Fibroblast of skin of right quadriceps (primary cell): ENCODE data around the gene CERS1.

ENCODE experiments used
- DNase-seq: peaks from one replicate; pipeline ENCODE4 v3.0.0-alpha.2; 2013

Gene CERS1

DNA sequence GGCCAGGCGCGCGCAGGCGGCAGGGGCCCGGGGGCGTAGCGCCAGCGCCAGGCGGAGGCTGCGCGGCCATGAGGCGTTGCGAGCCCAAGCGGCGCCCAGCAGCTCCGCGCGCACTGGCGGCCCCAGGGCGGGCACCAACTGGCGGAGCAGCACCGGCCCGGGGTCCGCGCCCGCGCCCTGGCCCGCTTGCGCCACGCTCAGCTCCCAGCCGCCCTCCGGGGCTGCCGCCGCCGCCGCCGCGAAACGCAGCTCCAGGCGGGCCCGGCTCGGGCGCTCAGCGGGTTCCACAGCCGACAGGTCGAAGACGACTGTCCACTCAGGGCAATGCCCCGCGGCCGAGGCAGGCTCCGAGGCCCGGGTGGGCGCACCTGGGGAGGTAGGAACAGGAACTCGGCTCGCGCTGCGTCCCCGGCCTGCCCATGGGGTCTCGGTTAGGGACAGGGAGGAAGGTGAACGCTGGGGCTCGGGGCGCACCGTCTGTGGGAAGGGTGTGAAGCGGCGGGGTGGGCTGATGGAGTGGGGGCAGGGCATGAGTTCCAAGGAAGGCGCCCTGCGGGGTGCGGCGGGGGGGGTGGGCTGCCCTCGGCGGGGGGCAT, 26.8 kb downstream of the CERS1 start:
- no peak for DNase-seq

DNA sequence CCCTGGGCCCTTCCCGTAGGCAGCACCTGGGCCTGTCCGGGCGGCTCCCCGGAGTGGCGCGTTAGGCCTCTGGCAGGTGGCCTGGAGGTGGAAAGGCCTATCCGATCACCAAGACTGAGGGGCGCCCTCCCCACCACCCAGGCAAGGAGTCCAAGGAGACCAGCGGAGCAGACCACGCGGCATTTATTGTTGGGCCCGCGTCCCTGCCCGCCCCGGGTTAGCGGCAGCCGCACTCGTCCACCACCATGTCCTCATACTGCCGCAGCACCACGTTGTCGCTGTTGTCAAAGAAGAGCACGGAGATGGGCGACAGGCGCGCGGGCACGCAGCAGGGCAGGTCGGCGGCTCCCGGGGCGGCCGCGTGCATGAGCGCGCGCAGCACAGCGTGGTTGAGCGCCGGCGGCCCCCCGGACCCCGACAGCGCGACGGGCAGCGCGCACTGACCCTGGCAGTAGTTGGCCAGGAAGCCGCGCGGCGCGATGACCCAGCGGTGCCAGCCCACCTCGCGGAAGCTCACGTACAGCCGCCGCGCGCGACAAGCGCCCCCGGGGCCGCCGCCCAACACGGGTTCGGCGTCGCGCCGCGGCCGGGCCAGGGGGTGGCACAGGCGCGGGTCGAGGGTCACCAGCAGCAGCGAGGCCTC, 27.5 kb downstream of the CERS1 start:
- no peak for DNase-seq

DNA sequence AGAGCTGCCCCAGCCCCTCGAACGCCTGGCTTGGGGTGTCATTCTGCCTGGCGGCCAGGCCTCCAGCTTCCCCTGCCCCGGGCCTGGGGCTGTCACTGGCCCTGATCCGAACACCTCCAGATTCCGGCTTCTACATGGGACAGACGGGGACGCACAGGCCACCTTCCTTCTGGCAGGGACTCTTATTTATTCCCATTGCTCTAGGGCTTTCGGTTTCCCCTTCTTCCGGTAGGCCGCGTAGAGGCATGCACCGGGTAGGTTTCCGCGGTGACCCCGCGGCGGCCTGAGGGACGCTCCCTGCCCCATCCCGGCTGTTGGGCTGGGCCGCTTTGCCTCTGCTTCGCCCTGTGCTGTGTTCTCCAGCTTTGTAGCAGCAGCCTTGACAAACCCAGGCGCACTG, 28.2 kb downstream of the CERS1 start:
- DNase-seq = no peak

DNA sequence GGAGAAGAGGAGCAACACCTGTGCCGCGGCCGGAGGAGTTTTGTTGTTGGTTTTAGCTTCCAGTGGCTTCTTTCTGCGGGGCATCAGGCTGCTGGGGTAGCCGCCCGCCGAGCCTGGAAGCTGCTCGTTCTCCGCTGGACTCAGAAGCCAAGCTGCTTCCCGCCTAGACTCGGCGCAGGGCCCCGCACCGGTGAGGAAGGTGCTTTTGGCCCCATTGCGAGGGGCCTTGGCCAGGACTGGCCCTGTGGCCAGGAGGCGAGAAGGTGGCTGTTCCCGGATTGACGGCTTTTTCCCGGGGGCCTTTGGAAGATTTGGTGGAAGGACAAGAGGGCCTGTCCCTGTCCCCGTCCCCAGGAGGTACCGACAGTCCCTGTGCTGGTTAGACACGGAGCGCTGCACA, 28.8 kb downstream of the CERS1 start:
- no peak for DNase-seq

DNA sequence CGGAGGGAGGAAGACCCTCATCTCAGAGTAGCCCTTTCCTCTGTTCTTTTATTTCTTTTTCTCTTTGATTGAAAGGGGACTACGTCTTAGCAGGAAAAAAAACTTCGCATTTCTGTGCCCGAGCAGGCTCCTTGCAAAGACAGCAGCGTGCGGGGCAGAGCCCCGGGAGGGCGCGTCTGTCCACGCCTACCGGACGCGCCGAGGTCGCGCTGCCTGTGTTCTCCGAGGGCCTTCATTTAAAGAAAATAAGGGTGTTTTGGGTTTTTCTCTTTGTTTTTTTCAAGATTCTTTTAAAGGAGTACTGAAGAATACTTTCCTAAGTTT, 29.2 kb downstream of the CERS1 start:
- DNase-seq = no peak

DNA sequence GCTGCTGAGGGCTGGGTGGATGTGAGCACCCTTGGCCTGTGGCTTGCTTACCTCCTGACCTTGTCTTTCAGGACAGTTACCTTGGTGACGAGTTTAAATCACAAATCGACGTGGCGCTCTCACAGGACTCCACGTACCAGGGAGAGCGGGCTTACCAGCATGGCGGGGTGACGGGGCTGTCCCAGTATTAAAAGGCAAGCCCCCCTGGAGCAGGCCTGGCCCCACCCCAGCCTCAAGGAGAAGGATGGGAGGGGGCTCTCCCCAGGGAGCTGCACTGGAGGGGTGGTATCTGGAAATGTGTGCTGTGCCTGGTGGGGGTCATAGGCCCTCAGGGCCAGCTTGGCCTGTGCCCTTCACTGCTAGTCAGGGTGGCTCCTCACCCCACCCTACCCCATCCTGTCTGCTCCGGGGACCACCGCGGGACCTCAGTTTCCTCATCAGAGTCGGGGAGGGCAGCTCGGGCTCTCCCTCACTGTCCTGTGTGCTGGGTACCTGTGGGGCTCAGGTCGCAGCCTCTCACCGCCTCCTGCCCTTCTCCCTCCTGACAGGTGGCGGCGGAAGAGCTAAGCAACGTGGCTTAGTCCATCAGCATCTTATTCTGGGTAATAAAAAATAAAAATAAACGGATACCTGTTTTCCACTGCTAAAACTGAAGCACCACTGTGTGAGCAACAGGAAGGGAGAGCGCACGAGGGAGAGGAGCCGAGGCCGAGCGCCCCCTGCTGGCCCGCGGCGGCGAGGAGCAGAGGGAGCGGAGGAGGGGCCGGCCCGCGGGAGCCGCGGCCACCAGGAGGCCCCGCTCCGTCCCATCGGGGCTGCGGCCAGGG, 29.8 kb downstream of the CERS1 start:
- peak; percentile 45 for DNase-seq

DNA sequence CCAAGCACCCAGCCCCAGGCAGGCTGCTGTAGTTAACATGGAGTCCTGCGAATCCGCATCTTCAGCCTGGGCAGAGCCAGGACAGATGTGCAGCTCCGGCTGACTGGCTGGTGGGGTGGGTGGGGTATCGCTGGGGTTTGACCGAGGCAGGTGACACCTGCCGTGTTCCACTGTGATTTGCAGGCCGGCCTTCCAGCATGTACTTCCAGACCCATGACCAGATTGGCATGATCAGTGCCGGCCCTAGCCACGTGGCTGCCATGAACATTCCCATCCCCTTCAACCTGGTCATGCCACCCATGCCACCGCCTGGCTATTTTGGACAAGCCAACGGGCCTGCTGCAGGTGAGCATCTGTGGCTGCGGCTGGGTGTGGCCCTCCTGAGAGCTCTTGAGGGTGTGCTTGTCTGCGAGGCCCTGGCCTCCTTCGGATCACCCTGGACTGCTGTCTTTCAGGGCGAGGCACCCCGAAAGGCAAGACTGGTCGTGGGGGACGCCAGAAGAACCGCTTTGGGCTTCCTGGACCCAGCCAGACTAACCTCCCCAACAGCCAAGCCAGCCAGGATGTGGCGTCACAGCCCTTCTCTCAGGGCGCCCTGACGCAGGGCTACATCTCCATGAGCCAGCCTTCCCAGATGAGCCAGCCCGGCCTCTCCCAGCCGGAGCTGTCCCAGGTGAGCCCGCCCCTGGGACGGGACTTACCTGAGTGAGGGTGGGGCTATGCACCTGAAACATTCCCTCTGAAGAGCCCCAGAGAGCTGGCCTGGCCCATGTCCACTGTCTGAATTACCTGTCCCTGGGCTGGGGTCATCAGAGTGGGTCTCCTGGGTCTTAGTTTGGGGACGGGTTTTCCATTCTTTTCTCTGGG, 30.6 kb downstream of the CERS1 start:
- DNase-seq = no peak

DNA sequence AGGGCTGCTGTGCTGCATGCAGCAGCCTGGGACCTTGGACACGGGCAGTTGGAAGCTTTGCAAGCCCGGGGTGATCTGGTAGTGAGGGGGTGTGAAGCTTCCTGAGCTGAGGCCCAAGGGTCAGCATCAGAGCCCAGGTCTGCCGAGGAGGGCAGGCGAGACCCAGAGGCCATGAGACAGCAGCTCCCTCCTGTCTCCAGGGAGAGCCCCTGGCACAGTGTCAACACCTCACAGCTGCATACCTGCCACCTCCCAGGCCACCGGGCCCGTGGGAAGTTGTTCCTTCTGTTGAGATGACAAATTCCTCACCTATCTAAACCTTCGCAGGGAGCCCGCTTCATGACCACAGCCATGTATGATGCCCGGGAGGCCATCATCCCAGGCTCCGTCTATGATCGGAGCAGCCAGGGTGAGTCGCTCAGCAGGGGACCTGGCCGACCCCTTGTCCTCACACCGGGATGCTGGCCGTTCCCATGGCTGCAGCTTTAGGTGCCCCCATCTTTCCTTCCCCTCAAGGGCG, 32.1 kb downstream of the CERS1 start:
- no peak for DNase-seq

DNA sequence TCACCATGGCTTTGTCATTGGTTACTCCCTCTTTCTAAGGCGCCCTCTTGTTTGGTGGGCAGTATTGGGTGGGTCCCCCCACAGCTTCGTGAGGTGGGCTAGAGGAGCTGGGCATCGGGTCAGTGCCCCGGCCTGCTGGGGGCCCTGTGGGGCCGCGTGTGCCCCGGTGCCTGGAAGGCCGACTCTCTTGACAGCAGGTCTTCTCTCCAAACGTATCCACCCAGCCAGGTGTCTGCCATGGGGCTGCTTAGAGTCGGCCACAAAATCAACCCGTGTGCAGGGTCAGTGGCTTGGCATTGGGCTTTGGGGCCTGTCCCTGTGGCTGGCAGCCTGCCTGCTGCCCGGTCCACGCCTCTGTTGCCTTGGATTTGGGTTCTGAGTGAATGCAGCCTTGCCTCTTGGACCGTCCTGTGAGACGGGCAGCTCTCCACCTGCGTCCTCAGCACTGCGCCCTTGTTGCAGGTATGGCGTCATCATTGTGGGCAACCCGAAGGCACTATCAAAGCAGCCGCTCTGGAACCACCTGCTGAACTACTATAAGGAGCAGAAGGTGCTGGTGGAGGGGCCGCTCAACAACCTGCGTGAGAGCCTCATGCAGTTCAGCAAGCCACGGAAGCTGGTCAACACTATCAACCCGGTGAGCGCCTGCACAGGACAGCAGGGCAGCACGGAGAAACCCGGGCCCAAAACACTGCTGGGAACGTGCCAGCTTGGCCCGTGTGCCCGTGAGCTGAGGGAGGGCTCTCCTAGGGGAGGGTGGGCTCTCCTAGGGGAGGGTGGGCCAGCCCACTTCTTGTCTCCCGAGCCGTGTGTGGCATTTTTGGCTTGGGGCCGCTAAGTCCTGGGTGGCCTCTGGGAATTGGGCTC, 32.7 kb downstream of the CERS1 start:
- no peak for DNase-seq

DNA sequence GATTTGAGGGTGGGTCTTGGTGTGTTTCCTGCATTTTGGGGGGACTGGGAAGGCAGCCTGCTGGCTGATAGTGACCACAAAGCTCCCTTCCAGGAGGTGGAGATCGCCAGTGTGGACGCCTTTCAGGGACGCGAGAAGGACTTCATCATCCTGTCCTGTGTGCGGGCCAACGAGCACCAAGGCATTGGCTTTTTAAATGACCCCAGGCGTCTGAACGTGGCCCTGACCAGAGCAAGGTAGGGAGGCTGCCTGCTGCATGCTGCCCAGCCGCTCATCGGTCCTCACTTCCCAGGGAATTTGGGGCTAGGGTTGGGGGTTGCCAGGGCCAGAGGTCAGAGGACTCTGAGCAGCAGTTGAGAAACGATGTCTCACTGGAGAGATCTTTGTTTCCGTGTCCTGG, 34.0 kb downstream of the CERS1 start:
- DNase-seq = no peak

DNA sequence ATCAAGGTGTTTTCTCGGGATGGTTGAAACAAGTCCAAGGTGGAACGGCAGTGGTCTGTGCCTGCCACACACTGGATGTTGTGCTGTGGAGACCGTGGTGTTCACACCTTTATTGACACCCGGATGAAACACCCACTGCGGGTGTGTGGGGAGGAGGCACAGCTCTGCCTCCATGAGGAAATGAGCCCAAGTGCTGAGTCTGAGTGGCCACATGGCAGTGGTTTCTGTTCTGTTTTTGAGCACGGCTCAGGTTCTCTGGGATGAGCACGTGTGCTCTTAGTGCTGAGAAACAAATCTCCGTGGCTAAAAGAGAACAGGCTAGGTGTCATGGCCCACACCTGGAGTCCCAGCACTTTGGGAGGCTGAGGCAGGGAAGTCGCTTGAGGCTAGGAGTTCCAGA, 34.7 kb downstream of the CERS1 start:
- no peak for DNase-seq

DNA sequence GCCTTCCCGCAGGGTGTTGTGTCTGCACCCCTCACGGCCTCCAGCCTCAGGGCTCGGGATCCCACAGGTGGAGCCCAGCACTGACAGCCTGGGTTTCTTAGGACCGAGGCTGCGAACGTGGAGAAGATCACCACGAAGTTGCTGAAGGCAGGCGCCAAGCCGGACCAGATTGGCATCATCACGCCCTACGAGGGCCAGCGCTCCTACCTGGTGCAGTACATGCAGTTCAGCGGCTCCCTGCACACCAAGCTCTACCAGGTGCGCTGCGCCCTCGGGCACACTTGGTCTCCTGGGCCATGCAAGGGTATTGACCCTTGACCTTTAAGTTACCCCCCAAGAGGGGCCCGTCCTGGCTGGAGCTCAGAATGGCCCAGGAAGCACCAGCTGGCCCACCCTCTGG, 35.2 kb downstream of the CERS1 start:
- DNase-seq = no peak

DNA sequence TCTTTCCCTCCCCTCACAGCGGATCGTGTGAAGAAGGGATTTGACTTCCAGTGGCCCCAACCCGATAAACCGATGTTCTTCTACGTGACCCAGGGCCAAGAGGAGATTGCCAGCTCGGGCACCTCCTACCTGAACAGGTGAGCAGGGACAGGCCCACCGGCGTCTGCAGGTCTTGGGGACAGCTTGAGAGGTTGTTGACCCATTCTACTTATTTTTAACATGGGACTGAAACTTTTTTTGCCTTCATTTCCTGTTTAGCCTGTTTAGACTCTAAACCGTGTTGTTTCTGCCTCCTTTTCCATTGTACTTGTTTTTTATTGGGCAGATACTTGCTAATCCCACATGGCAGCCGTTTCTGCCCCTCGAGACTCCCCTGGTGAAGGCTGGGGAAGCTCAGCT, 35.7 kb downstream of the CERS1 start:
- DNase-seq = no peak

DNA sequence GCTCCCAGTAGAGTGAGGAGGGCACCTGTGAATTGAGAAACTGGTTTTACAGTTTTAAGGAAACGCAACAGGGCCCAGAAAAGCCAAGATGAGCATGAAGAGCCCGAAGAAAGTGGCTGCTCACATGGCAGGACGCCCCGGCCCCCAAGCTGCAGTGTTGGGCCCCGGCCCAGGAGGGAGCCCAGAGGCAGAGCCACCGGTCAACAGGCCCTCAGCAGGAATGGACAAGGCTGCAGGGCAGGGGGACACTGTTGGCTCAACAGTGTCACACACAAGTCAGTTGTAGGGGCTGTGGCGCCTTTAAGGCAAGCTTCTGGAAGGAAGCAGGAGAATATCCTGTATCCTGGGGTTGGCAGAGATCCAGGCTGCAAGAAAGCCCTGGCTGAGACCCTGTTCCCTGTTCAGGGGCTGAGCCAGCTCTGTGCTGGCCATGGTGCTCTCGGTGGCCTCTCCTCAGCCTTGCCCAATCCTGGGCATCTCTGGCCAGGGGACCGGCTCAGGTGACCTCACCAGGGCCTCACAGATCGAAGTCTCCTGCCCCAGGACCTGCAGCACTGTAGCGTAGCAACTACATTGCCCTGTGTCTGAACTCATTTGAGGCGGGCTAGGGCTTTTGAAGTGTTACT, 36.2 kb downstream of the CERS1 start:
- DNase-seq = no peak

DNA sequence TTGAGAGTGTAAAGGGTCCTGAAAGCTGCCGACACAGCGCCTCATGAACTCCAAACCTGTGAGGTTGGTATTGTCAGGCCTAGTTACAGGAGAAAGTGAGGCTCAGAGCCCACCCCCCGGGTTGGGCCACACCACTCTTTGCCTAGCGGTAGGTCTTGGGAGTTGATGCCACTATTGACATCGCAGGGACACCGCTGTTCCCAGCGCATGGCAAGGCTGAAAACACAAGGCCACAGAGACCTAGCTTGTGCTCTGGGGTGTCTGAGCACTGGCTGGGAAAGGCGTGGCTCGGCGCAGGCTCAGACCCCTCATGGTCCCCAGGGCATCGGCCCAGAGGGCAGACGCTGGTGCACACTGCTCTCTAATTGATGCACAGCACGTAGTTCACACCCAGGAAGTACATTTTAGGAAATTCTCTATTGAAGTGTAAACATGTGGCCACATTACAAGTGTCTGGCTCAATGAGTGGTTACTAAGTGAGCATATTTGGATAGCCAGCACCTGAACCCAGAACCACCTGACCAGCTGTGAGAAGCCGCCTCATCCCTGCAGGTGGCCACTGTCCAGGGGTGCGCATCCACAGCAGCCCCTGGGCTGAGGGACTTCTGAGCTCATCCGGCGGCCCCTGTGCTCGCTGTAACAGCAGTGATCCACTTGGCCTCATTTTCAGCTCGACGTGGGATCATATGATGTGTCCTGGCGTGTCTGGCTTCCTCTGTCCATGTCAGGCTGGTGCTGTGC, 36.9 kb downstream of the CERS1 start:
- DNase-seq = no peak

DNA sequence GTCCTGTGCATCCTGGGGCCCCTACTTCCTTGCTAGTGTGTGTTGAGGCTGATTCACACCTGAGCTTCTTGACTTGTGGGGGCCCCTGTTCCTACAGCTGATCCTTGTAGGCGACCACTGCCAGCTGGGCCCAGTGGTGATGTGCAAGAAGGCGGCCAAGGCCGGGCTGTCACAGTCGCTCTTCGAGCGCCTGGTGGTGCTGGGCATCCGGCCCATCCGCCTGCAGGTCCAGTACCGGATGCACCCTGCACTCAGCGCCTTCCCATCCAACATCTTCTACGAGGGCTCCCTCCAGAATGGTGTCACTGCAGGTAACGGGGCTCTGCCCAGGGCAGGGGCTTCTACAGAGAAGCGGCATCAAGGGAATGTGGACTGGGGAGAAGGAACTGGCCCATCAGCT, 38.7 kb downstream of the CERS1 start:
- DNase-seq = no peak

DNA sequence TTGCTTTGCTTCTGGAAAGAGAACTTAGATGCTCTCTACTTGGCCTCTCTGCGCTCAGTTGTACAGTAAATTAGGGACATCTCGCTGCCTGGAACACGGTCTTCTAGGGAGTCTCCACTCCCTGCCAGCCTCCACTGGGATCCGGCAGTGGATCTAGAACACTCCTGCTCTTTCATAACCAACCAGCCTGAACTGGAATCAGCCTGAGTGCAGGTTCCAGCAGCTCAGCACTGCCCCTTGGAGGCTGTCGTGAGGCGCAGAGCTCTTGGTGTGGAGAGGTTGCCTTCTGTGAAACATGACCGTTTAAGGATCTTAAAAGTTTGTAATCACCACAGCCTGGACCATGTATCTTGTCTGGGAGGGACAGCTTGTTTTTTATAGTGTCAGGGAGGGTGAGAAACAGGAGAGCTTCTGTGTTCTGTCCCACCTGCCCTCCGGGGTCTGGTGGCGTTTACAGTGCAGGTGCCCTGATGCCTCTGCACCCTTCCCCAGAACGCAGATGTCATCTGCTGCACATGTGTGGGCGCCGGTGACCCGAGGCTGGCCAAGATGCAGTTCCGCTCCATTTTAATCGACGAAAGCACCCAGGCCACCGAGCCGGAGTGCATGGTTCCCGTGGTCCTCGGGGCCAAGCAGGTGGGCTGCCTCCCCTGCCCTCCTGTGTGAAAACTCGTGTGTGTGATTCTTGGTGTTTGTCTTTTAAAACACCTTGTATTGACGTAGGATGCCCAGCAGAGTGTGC, 39.4 kb downstream of the CERS1 start:
- DNase-seq = peak; percentile 23

DNA sequence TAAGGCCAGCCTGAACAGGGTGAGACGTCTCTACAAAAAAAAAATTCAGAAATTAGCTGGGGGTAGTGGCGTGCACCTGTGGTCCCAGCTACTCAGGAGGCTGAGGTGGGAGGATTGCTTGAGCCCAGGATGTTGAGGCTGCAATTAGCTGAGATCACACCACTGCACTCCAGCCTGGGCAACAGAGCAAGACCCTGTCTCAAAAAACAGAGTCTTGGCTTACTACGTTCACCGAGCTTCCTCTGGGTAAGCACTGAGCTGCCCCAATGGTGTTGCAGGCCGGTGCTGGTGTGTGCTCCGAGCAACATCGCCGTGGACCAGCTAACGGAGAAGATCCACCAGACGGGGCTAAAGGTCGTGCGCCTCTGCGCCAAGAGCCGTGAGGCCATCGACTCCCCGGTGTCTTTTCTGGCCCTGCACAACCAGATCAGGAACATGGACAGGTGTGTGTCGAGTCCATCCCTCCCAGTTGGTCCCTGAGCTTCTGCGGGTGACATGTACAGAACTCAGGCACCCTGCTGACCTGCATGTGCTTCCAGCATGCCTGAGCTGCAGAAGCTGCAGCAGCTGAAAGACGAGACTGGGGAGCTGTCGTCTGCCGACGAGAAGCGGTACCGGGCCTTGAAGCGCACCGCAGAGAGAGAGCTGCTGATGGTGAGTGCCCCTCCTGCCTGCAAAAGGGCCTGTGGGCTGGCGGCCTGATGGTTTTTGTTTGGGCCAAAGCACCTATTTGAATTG, 40.1 kb downstream of the CERS1 start:
- DNase-seq = no peak

DNA sequence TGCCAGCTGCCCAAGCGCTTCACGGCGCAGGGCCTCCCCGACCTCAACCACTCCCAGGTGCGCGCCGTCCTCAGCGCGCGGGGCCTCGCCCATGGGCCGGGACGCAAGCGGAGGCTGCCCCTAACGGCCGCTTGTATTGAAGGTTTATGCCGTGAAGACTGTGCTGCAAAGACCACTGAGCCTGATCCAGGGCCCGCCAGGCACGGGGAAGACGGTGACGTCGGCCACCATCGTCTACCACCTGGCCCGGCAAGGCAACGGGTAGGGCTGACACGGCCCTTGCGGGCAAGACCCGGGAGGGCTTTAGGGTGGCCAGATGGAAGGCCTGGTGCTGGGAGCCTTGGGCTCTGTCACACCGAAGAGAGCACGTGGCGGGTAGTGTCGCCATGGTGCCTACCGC, 41.0 kb downstream of the CERS1 start:
- no peak for DNase-seq
